IMR-90 (cell line): ENCODE data around the gene DPH7. TPM values are rescaled to one million over a fixed set of nuclear protein-coding genes. Genes with fewer than 3 reads are reported as not detected.

Source experiments
- ATAC-seq: fragments of 200-7000 bp; cut with Tn5 transposase; 2 replicates; pipeline ENCODE4 v1.9.1; 2020; ENCODE audit warnings: low read depth, mild to moderate bottlenecking, moderate library complexity
- BruUV-seq: library from RNA; stranded (reverse); fragments of 400-500 nt; replicated peaks from 2 replicates; lab custom pipeline; 2021; lab: Mats Ljungman, UMichigan
- CTCF ChIA-PET: fragments of 300-600 bp; formaldehyde crosslinking; extraction: SDS; loops from one replicate; lab custom pipeline; 2021; ENCODE audit warnings: antibody characterized with exemption; lab: Yijun Ruan, JAX
- POLR2A ChIA-PET: fragments of 300-600 bp; sonication (Branson Sonifier 250); formaldehyde crosslinking; loops from one replicate; lab custom pipeline; 2022; ENCODE audit warnings: antibody characterized with exemption; ENCODE audit not compliant: unreplicated experiment; lab: Charles Lee
- DNase-seq: peaks from one replicate; pipeline ENCODE4 v3.0.0; 2013
- H2AFZ ChIP-seq: replicated peaks from 2 replicates; pipeline ENCODE3; 2013; ENCODE audit warnings: low read length, mild to moderate bottlenecking; ENCODE audit not compliant: poor library complexity
- H2AK5ac ChIP-seq: 2 replicates; pipeline ENCODE4 v1.6.1; 2013; ENCODE audit warnings: low read depth, low read length, inconsistent platforms
- H2AK9ac ChIP-seq: replicated peaks from 2 replicates; pipeline ENCODE3; 2013; ENCODE audit warnings: mild to moderate bottlenecking, low read depth, low read length, moderate library complexity; ENCODE audit not compliant: poor library complexity
- H2BK120ac ChIP-seq: 2 replicates; pipeline ENCODE4 v1.6.1; 2013; ENCODE audit warnings: low read depth, low read length, inconsistent platforms
- H2BK15ac ChIP-seq: 3 replicates; pipeline ENCODE4 v1.6.1; 2013; ENCODE audit warnings: low read depth, low read length, inconsistent platforms
- H2BK20ac ChIP-seq: 2 replicates; pipeline ENCODE4 v1.6.1; 2013; ENCODE audit warnings: low read depth, mild to moderate bottlenecking, inconsistent platforms, low read length, moderate library complexity
- H2BK5ac ChIP-seq: 2 replicates; pipeline ENCODE4 v1.6.1; 2013; ENCODE audit warnings: mild to moderate bottlenecking, low read depth, low read length, inconsistent platforms; ENCODE audit not compliant: poor library complexity, severe bottlenecking
- H3K14ac ChIP-seq: replicated peaks from 2 replicates; pipeline ENCODE4 v1.6.1; 2013; ENCODE audit warnings: low read depth, low read length, inconsistent platforms
- H3K18ac ChIP-seq: 2 replicates; pipeline ENCODE4 v1.6.1; 2013; ENCODE audit warnings: low read depth, low read length, control low read depth
- H3K23ac ChIP-seq: 2 replicates; pipeline ENCODE4 v1.6.1; 2013; ENCODE audit warnings: low read depth, low read length, inconsistent platforms
- H3K27ac ChIP-seq: 2 replicates; pipeline ENCODE4 v1.5.1; 2013; ENCODE audit warnings: mild to moderate bottlenecking, control low read depth, low read length; ENCODE audit not compliant: insufficient read depth
- H3K27me3 ChIP-seq: 2 replicates; pipeline ENCODE4 v1.6.1; 2013; ENCODE audit warnings: low read length; ENCODE audit not compliant: control insufficient read depth, insufficient read depth
- H3K36me3 ChIP-seq: 2 replicates; pipeline ENCODE4 v1.6.1; 2013; ENCODE audit warnings: low read length, mixed read lengths; ENCODE audit not compliant: control insufficient read depth, insufficient read depth
- H3K4ac ChIP-seq: 2 replicates; pipeline ENCODE4 v1.6.1; 2013; ENCODE audit warnings: low read depth, low read length, inconsistent platforms
- H3K4me1 ChIP-seq: 2 replicates; pipeline ENCODE4 v1.6.1; 2013; ENCODE audit warnings: low read length, mixed read lengths; ENCODE audit not compliant: control insufficient read depth, insufficient read depth
- H3K4me2 ChIP-seq: 2 replicates; pipeline ENCODE4 v1.6.1; 2013; ENCODE audit warnings: low read depth, mild to moderate bottlenecking, control low read depth, low read length, moderate library complexity
- H3K4me3 ChIP-seq: 2 replicates; pipeline ENCODE4 v1.5.1; 2013; ENCODE audit warnings: low read depth, mild to moderate bottlenecking, control low read depth, low read length, moderate library complexity; ENCODE audit not compliant: insufficient read depth
- H3K56ac ChIP-seq: 2 replicates; pipeline ENCODE4 v1.6.1; 2013; ENCODE audit warnings: low read length, inconsistent platforms; ENCODE audit not compliant: insufficient read depth; ENCODE audit errors: extremely low read depth
- H3K79me1 ChIP-seq, 2 experiments: 2 replicates each; pipeline ENCODE4 v1.6.1; 2013; ENCODE audit warnings: low read length in 2 of 2, inconsistent platforms in 1 of 2, low read depth in 1 of 2
- H3K9ac ChIP-seq: 2 replicates; pipeline ENCODE4 v1.6.1; 2013; ENCODE audit warnings: low read depth, low read length, control low read depth
- H3K9me1 ChIP-seq: 2 replicates; pipeline ENCODE4 v1.6.1; 2013; ENCODE audit warnings: low read length, inconsistent platforms; ENCODE audit not compliant: insufficient read depth
- H3K9me3 ChIP-seq: 2 replicates; pipeline ENCODE4 v1.6.1; 2013; ENCODE audit warnings: low read length; ENCODE audit not compliant: control insufficient read depth, insufficient read depth
- H4K20me1 ChIP-seq: 2 replicates; pipeline ENCODE4 v1.6.1; 2013; ENCODE audit warnings: low read length, inconsistent platforms; ENCODE audit not compliant: insufficient read depth
- H4K5ac ChIP-seq: 2 replicates; pipeline ENCODE4 v1.6.1; 2013; ENCODE audit warnings: mild to moderate bottlenecking, low read depth, low read length, control low read depth
- H4K8ac ChIP-seq, 2 experiments: 2 replicates each; pipeline ENCODE4 v1.6.1; 2013; ENCODE audit warnings: low read depth in 2 of 2, low read length in 2 of 2, control low read depth in 1 of 2, inconsistent platforms in 1 of 2
- H4K91ac ChIP-seq: 2 replicates; pipeline ENCODE4 v1.6.1; 2013; ENCODE audit warnings: low read depth, low read length, inconsistent platforms; ENCODE audit not compliant: insufficient read depth
- BHLHE40 ChIP-seq: fragments of 150-350 bp; IDR thresholded peaks from 2 replicates; pipeline ENCODE4 v1.6.1; 2016; ENCODE audit warnings: mild to moderate bottlenecking, low read depth, low read length
- CEBPB ChIP-seq: IDR thresholded peaks from 2 replicates; pipeline ENCODE4 v1.6.1; 2012; ENCODE audit warnings: low read depth, low read length, improper control_type of control experiment
- CHD1 ChIP-seq: IDR thresholded peaks from 2 replicates; pipeline ENCODE4 v1.6.1; 2012; ENCODE audit warnings: low read depth, low read length, improper control_type of control experiment
- FOS ChIP-seq: fragments of 150-350 bp; IDR thresholded peaks from 2 replicates; pipeline ENCODE4 v1.6.1; 2016; ENCODE audit warnings: low read depth, low read length
- MAFK ChIP-seq: IDR thresholded peaks from 2 replicates; pipeline ENCODE4 v1.6.1; 2012; ENCODE audit warnings: low read depth, low read length, improper control_type of control experiment
- MAZ ChIP-seq: IDR thresholded peaks from 2 replicates; pipeline ENCODE4 v1.6.1; 2012; ENCODE audit warnings: low read depth, mild to moderate bottlenecking, low read length, improper control_type of control experiment, moderate library complexity, borderline replicate concordance
- MXI1 ChIP-seq: IDR thresholded peaks from 2 replicates; pipeline ENCODE4 v1.6.1; 2012; ENCODE audit warnings: low read depth, mild to moderate bottlenecking, low read length, moderate library complexity, borderline replicate concordance
- POLR2A ChIP-seq: IDR thresholded peaks from 2 replicates; pipeline ENCODE4 v1.6.1; 2012; ENCODE audit warnings: mild to moderate bottlenecking, low read depth, low read length
- RAD21 ChIP-seq: IDR thresholded peaks from 2 replicates; pipeline ENCODE4 v1.6.1; 2012; ENCODE audit warnings: low read length, improper control_type of control experiment
- RFX5 ChIP-seq: IDR thresholded peaks from 2 replicates; pipeline ENCODE4 v1.8.0; 2012; ENCODE audit warnings: low read depth, mild to moderate bottlenecking, low read length, moderate library complexity
- SMC3 ChIP-seq: fragments of 150-350 bp; IDR thresholded peaks from 2 replicates; pipeline ENCODE4 v1.6.1; 2016; ENCODE audit warnings: low read depth, mild to moderate bottlenecking, antibody characterized with exemption, low read length, moderate library complexity
- WGBS, 2 experiments: methylation state at CpG; one replicate each; pipeline versions ENCODE4 v1.1.5 to v1.1.7; 2013; ENCODE audit warnings: missing lambda C conversion rate in 2 of 2; ENCODE audit not compliant: insufficient read length in 1 of 2; ENCODE audit errors: extremely low coverage in 2 of 2; 5-methylcytosine and 5-hydroxymethylcytosine counted together
- dilution Hi-C: fragments of 300-500 bp; cut with HindIII; formaldehyde crosslinking; loops from one replicate; pipeline ENCODE4 v1.14.3; 2018; ENCODE audit warnings: low sequenced_read_pairs; ENCODE audit not compliant: unreplicated experiment
- in situ Hi-C: fragments of 300-500 bp; cut with MboI; formaldehyde crosslinking; loops from 3 replicates; pipeline ENCODE4 v1.14.3; 2019; ENCODE audit warnings: low sequenced_read_pairs, inconsistent platforms, mixed read lengths
- intact Hi-C: fragments of 100-400 bp; cut with micrococcal nuclease; formaldehyde crosslinking; loops from 2 replicates; pipeline ENCODE4 v1.10.0; 2022
- polyA plus RNA-seq, 3 experiments: library from polyadenylated mRNA; depleted of rRNA; stranded (reverse); fragments of >200 nt; gene quantifications; 2 replicates each; pipeline ENCODE4 v1.2.3, GENCODE V29; 2012; ENCODE audit warnings: low replicate concordance in 1 of 3
- total RNA-seq: library from RNA; depleted of rRNA; stranded (reverse); fragments of >200 nt; gene quantifications from 2 replicates; pipeline ENCODE4 v1.2.3, GENCODE V29; 2012
- TF ChIP-seq, protein P1 (sequence below): fragments of 150-350 bp; IDR thresholded peaks from 2 replicates; pipeline ENCODE4 v1.6.1; 2016; ENCODE audit warnings: low read depth, mild to moderate bottlenecking, low read length, moderate library complexity, borderline replicate concordance

The DPH7 gene
- total and polyA plus RNA-seq, 2 of the 4 experiments (the other 2 are of a cell fraction): 12.5 to 33.7 TPM

GRCh38 chr9:137570566-137570965, 8.2 kb downstream of the DPH7 start:
- TF ChIP-seq POLR2A (no peak), FOS (no peak), CHD1 (no peak), RAD21 (no peak), SMC3 (no peak), MAFK (no peak), MXI1 (no peak), MAZ (no peak), RFX5 (no peak), CEBPB (no peak), BHLHE40 (no peak)
- TF ChIP-seq, protein P1, sequence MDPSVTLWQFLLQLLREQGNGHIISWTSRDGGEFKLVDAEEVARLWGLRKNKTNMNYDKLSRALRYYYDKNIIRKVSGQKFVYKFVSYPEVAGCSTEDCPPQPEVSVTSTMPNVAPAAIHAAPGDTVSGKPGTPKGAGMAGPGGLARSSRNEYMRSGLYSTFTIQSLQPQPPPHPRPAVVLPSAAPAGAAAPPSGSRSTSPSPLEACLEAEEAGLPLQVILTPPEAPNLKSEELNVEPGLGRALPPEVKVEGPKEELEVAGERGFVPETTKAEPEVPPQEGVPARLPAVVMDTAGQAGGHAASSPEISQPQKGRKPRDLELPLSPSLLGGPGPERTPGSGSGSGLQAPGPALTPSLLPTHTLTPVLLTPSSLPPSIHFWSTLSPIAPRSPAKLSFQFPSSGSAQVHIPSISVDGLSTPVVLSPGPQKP: no peak
- Histone ChIP-seq H3K9ac (no peak overlapping the region), H2BK120ac (no peak overlapping the region), H3K14ac (no peak overlapping the region), H3K79me1 (peaks cover 36 to 51% of the 10 kb centered on the region in 2 experiments), H3K56ac (no peak overlapping the region), H2BK20ac (no peak overlapping the region), H3K9me3 (no peaks in the 10 kb centered on the region), H3K36me3 (peaks cover 38% of the 10 kb centered on the region), H4K91ac (no peak overlapping the region), H3K27ac (no peak overlapping the region), H3K4me3 (no peak overlapping the region), H2AK5ac (no peak overlapping the region), H3K4ac (no peak overlapping the region), H2BK5ac (no peak overlapping the region), H3K18ac (no peak overlapping the region), H3K23ac (no peak overlapping the region), H2AFZ (no peak overlapping the region), H2BK15ac (no peak overlapping the region), H3K9me1 (peaks cover 7% of the 10 kb centered on the region), H4K5ac (no peak overlapping the region), H4K8ac (no peak overlapping the region), H3K4me1 (no peaks in the 10 kb centered on the region), H3K27me3 (no peaks in the 10 kb centered on the region), H4K20me1 (peaks cover 7% of the 10 kb centered on the region), H2AK9ac (no peak overlapping the region), H3K4me2 (no peak overlapping the region)
- CTCF ChIA-PET: no interaction called here
- BruUV-seq: no TSS peak
- ATAC-seq (no peak), DNase-seq (no peak)
- WGBS, 2 experiments: 90% methylated on average over 2 of the region's 3 CpGs; no CpG with 5 or more reads in 1 of the 2 experiments
- dilution Hi-C loops: no loop called here
- intact Hi-C loops: no loop called here
- in situ Hi-C loops: no loop called here
- POLR2A ChIA-PET: no interaction called here
